Measurements from ENCODE around the gene OR6X1. TPM values are rescaled to one million over a fixed set of nuclear protein-coding genes. Genes with fewer than 3 reads are reported as not detected.

The OR6X1 gene
- total RNA-seq, 1 experiment from 2014 or later: not detected

- Histone ChIP-seq H2AK5ac (ENCODE audit: insufficient read length, low read length) (no peak overlapping the region), H3K56ac (ENCODE audit: insufficient read length, low read depth, low read length) (no peak overlapping the region), H3K23me2 (ENCODE audit: insufficient read length, low read depth, low read length, poor library complexity, severe bottlenecking) (no peaks in the 10 kb centered on the region), H3K18ac (ENCODE audit: insufficient read length, low read depth, low read length) (no peak overlapping the region), H3K14ac (ENCODE audit: insufficient read depth, low read length) (no peak overlapping the region), H3K27me3 (ENCODE audit: insufficient read depth, low read length) (no peaks in the 10 kb centered on the region), H2BK20ac (ENCODE audit: low read depth, low read length, poor library complexity, severe bottlenecking) (no peak overlapping the region), H4K91ac (ENCODE audit: insufficient read length, low read depth, low read length) (no peak overlapping the region), H3K9me3 (ENCODE audit: control insufficient read depth, low read depth, low read length) (no peaks in the 10 kb centered on the region), H3T11ph (ENCODE audit: low read length) (no peak overlapping the region), H4K5ac (ENCODE audit: insufficient read length, low read depth, low read length) (no peak overlapping the region), H3K4ac (ENCODE audit: low read depth, low read length) (no peak overlapping the region), H4K20me1 (ENCODE audit: control insufficient read depth, insufficient read depth, insufficient read length) (no peaks in the 10 kb centered on the region), H2BK12ac (ENCODE audit: insufficient read length, low read depth, low read length) (no peak overlapping the region), H2BK120ac (ENCODE audit: low read depth, low read length, poor library complexity, severe bottlenecking) (no peak overlapping the region), H2AFZ (ENCODE audit: low read length) (no peak overlapping the region), H3K4me2 (ENCODE audit: insufficient read depth, insufficient read length, low read length) (no peak overlapping the region), H4K8ac (replicated peaks; ENCODE audit: insufficient read length, low read depth, low read length) (no peak overlapping the region), H3K9ac (ENCODE audit: extremely low read depth, insufficient read length, low read length) (no peak overlapping the region), H3K23ac (ENCODE audit: insufficient read length, low read depth, low read length) (no peak overlapping the region), H2BK5ac (ENCODE audit: insufficient read length, low read length) (no peak overlapping the region), H3K27ac (ENCODE audit: insufficient read length, low read depth, low read length) (no peak overlapping the region), H3K4me1 (ENCODE audit: insufficient read depth, low read length) (peaks cover under 1% of the 10 kb centered on the region; the same call in 1 of the 2 replicates), H3K79me1 (ENCODE audit: insufficient read depth, low read depth, low read length, poor library complexity, severe bottlenecking) (no peaks in the 10 kb centered on the region), H2BK15ac (ENCODE audit: low read depth, low read length) (no peak overlapping the region), H3K79me2 (ENCODE audit: insufficient read depth, low read length) (no peaks in the 10 kb centered on the region)
- peaks cover 29 to 42% of the 10 kb centered on the region in 2 experiments for H3K4me1 Mint-ChIP-seq
- TF ChIP-seq CTCF (conservative IDR thresholded peaks at IDR 0.05): no peak
- no peak overlapping the region for H3K4me3 Mint-ChIP-seq
- DNase-seq: no peak
- peaks cover 12 to 15% of the 10 kb centered on the region in 2 experiments for H3K9me3 Mint-ChIP-seq
- H3K36me3 Mint-ChIP-seq (ENCODE audit: insufficient read depth in 1 of 3, low read depth in 3 of 3): peaks cover 3 to 45% (median 27%) of the 10 kb centered on the region in 3 experiments
- no peak overlapping the region for H3K27ac Mint-ChIP-seq
- no peaks in the 10 kb centered on the region for H3K27me3 Mint-ChIP-seq (ENCODE audit: low read depth)
These were observed 16.4 kb upstream of the OR6X1 start for GRCh38 chr11:123770712-123771111.
